MM.1S (cell line): ENCODE data around the gene FAM118A.

Experiments used
- CTCF ChIP-seq: fragments of 300-600 bp; sonication (generic); IDR thresholded peaks from 2 replicates; pipeline ENCODE4 v1.5.1; 2016; ENCODE audit warnings: antibody characterized with exemption, low read length, mixed read lengths
- EZH2 ChIP-seq: fragments of 300-600 bp; sonication (generic); optimal IDR thresholded peaks from 2 replicates; pipeline ENCODE3; 2017; ENCODE audit warnings: low read depth, mild to moderate bottlenecking, antibody characterized with exemption, low read length, mixed read lengths
- EZH2phosphoT487 ChIP-seq: fragments of 300-600 bp; sonication (generic); IDR thresholded peaks from 2 replicates; pipeline ENCODE4 v1.6.1; 2018; ENCODE audit warnings: antibody characterized with exemption, low read length

- TF ChIP-seq CTCF (no peak), EZH2phosphoT487 (no peak), EZH2 (no peak)
Observed at GRCh38 chr22:45265535-45265934, 44.2 kb upstream of the FAM118A start.
